Gastroesophageal sphincter (tissue), 4 donors: ENCODE data around the gene LBHD1. TPM values are rescaled to one million over a fixed set of nuclear protein-coding genes. Genes with fewer than 3 reads are reported as not detected.

Experiments used
- ATAC-seq: fragments of 150-250 bp; one replicate; pipeline ENCODE4 v1.9.1; 2016; ENCODE audit warnings: mild to moderate bottlenecking, moderate library complexity
- H3K27ac ChIP-seq, 4 donors: fragments of 200-600 bp; sonication (generic) in 3 of 4; 1 replicate in 3 of 4; 2 replicates in 1 of 4; pipeline ENCODE4 v1.5.1; 2016 to 2019
- H3K27me3 ChIP-seq: fragments of 200-600 bp; sonication (generic); one replicate; pipeline ENCODE4 v1.5.1; 2019
- H3K36me3 ChIP-seq, 2 donors: fragments of 200-600 bp; sonication (generic); one replicate each; pipeline ENCODE4 v1.5.1; 2019; ENCODE audit warnings: control low read depth in 1 of 2
- H3K4me1 ChIP-seq, 3 donors: fragments of 200-600 bp; sonication (generic); 1 replicate in 2 of 3; 2 replicates in 1 of 3; pipeline ENCODE4 v1.5.1; 2016 to 2019; ENCODE audit warnings: control low read depth in 2 of 3
- H3K4me3 ChIP-seq, 2 donors: fragments of 200-600 bp; sonication (generic); one replicate each; pipeline ENCODE4 v1.5.1; 2019; ENCODE audit warnings: mild to moderate bottlenecking in 1 of 2, moderate library complexity in 1 of 2
- H3K9me3 ChIP-seq, 3 donors: fragments of 200-600 bp; sonication (generic); one replicate each; pipeline ENCODE4 v1.5.1; 2017 to 2019; ENCODE audit warnings: control low read depth in 2 of 3
- EP300 ChIP-seq: sonication (generic); formaldehyde crosslinking; IDR thresholded peaks from one replicate; pipeline ENCODE4 v1.6.1; 2017; ENCODE audit warnings: antibody characterized with exemption, mild to moderate bottlenecking
- POLR2A ChIP-seq, 2 donors: fragments of 450-650 bp; IDR thresholded peaks; one replicate each; pipeline ENCODE4 v1.6.1; 2017; ENCODE audit warnings: antibody characterized with exemption in 2 of 2, mild to moderate bottlenecking in 2 of 2, moderate library complexity in 1 of 2
- POLR2AphosphoS5 ChIP-seq: sonication (generic); formaldehyde crosslinking; IDR thresholded peaks from one replicate; pipeline ENCODE4 v1.6.1; 2017; ENCODE audit warnings: antibody characterized with exemption
- WGBS, 2 donors: methylation state at CpG; one replicate each; pipeline ENCODE4 v1.1.5; 2018; ENCODE audit warnings: low coverage in 1 of 2; 5-methylcytosine and 5-hydroxymethylcytosine counted together
- total RNA-seq, 4 donors: library from RNA; depleted of rRNA; stranded (reverse); fragments of >200 nt; gene quantifications; one replicate each; pipeline ENCODE4 v1.1.0, GENCODE V29; 2016
- TF ChIP-seq, protein P1 (sequence below), 4 experiments: fragments of 200-600 bp in 2 of 4; fragments of 450-650 bp in 2 of 4; sonication (generic) in 1 of 4; IDR thresholded peaks; one replicate each; pipeline ENCODE4 v1.5.1; 2017 to 2019; ENCODE audit warnings: antibody characterized with exemption in 4 of 4, mild to moderate bottlenecking in 2 of 4, moderate library complexity in 2 of 4

LBHD1 gene
- total RNA-seq, 4 donors from 2014 or later, result 1.2 to 3.9 (median 2.2) TPM

DNA sequence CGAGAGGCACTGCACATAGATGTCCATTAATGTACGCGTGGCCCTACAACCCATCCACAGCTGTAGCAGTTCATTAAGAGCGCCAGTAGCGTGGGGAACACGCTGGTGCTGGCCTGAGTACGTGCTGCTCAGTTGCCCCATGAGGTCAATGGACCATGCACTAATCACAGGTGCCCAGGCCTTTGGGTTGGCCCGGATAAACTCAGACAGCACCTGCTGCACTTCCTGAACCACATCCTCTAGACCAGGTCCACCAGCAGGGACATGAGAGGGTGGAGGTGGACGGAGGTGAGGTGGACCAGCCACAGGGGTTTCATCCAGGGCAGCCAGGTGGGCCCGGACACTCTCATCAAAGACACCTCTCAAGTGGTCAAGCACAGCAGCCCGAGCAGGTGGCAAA is 22.6 kb downstream of the LBHD1 start:
- WGBS, 2 donors, result 81 to 87% methylated on average over 5 to 6 of the region's 11 CpGs
- Histone ChIP-seq H3K36me3 (peaks cover 0 to 29% of the 10 kb centered on the region in 2 donors), H3K9me3 (no peaks in the 10 kb centered on the region), H3K27me3 (no peaks in the 10 kb centered on the region), H3K4me1 (peaks cover 2 to 52% (median 27%) of the 10 kb centered on the region in 3 donors), H3K27ac (no peak overlapping the region), H3K4me3 (no peak overlapping the region)
- ATAC-seq, result no peak
- TF ChIP-seq POLR2AphosphoS5, result no peak

DNA sequence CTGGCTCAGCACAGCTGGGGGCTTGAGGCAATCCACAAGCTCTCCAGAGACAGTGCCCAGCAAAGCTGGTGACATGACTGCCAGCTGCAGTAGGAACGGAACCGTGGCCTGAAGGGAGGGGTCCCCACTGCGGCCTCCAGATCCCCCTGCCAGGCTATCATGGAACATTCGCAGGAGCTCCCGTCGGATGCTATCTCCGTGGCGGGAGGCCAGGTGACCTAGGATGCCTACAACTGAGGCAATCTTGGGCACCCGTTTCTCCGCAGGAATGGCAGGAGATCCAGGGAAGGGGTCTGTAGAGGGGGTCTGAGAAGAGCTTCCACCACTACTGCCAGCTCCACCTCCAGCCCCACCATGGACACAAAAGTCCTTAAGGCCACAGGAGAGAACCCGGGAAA is 23.1 kb downstream of the LBHD1 start:
- peaks cover 0 to 34% of the 10 kb centered on the region in 2 donors for H3K36me3 ChIP-seq
- no peaks in the 10 kb centered on the region for H3K27me3 ChIP-seq
- TF ChIP-seq, protein P1, sequence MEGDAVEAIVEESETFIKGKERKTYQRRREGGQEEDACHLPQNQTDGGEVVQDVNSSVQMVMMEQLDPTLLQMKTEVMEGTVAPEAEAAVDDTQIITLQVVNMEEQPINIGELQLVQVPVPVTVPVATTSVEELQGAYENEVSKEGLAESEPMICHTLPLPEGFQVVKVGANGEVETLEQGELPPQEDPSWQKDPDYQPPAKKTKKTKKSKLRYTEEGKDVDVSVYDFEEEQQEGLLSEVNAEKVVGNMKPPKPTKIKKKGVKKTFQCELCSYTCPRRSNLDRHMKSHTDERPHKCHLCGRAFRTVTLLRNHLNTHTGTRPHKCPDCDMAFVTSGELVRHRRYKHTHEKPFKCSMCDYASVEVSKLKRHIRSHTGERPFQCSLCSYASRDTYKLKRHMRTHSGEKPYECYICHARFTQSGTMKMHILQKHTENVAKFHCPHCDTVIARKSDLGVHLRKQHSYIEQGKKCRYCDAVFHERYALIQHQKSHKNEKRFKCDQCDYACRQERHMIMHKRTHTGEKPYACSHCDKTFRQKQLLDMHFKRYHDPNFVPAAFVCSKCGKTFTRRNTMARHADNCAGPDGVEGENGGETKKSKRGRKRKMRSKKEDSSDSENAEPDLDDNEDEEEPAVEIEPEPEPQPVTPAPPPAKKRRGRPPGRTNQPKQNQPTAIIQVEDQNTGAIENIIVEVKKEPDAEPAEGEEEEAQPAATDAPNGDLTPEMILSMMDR (IDR thresholded peaks at IDR 0.05), result no peak
- no peak for TF ChIP-seq EP300
- no peak for TF ChIP-seq POLR2AphosphoS5
- TF ChIP-seq POLR2A (IDR thresholded peaks at IDR 0.05), result no peak
- H3K9me3 ChIP-seq, result no peaks in the 10 kb centered on the region
- 80 to 100% methylated on average over 1 of the region's 11 CpGs for WGBS, 2 donors
- no peak for ATAC-seq
- no peak overlapping the region for H3K27ac ChIP-seq
- H3K4me1 ChIP-seq, result peaks cover 2 to 58% (median 27%) of the 10 kb centered on the region in 3 donors
- no peak overlapping the region for H3K4me3 ChIP-seq

DNA sequence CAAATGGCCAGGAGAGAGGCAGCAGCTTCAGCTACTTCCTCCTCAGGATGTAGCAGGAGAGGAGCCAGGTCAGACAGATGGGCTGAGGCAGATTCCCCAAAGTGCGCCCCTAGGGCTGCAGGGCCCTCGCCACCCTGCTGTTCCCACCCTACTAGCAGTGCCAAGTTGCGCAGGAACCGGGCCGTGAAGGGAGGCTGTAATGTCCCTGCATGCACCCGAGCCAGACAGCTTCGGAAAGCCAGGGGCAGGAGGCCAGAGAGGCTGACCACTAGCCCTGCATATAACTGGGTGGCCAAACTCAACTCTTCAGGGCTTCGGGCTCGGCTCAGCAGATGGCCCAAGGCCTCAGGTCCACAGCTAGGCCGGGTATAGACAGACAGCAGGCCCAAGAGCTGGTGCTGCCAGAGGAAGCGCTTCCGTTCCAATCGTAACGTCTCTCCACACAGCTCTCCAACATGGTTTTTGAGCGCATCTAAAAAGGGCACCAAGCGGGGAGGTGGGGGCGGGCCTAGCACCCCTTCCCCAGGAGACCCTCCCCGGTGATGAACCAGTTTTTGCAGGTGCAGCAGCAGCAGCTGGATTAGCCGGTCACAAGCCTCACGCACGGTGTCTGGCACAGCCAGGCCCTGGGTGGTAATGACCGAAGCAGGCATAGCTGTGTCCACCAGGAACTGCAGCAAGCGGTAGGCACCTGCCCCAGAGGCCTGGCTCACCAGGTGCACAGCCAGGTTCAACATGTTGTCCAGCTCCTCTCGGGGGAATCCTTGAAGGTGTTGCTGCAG is 23.7 kb downstream of the LBHD1 start:
- Histone ChIP-seq H3K27ac (no peak overlapping the region), H3K4me1 (peaks cover 2 to 60% (median 27%) of the 10 kb centered on the region in 3 donors), H3K27me3 (no peaks in the 10 kb centered on the region), H3K9me3 (no peaks in the 10 kb centered on the region), H3K4me3 (no peak overlapping the region), H3K36me3 (peaks cover 0 to 40% of the 10 kb centered on the region in 2 donors)
- no peak for ATAC-seq
- 80 to 86% methylated on average over 2 to 4 of the region's 24 CpGs for whole genome bisulfite sequencing, 2 donors
- TF ChIP-seq POLR2AphosphoS5 (no peak), EP300 (no peak), POLR2A (IDR thresholded peaks at IDR 0.05) (no peak)
- TF ChIP-seq, protein P1 (IDR thresholded peaks at IDR 0.05), result no peak

DNA sequence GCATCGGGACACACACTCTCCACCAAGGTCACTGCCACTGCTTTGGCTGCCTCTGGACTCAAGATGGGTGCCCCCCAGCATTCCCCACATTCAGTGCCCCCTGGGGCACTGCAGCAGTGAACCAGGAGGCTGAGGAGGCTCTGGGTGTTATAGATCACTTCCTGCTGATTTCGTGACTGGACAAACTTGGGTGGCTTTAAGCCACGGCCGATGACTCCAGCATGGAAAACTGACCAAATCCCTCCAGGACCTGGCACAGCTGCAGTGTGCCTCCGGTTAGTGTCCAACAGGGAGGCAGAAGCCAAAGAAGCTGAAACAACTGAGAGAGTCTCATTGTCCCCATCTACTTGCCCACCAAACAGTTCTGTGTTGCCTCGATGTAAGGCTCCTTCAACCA is 24.5 kb downstream of the LBHD1 start:
- TF ChIP-seq, protein P1 (IDR thresholded peaks at IDR 0.05), result no peak
- TF ChIP-seq POLR2A (IDR thresholded peaks at IDR 0.05) (no peak), EP300 (no peak), POLR2AphosphoS5 (no peak)
- H3K4me3 ChIP-seq, result no peak overlapping the region

DNA sequence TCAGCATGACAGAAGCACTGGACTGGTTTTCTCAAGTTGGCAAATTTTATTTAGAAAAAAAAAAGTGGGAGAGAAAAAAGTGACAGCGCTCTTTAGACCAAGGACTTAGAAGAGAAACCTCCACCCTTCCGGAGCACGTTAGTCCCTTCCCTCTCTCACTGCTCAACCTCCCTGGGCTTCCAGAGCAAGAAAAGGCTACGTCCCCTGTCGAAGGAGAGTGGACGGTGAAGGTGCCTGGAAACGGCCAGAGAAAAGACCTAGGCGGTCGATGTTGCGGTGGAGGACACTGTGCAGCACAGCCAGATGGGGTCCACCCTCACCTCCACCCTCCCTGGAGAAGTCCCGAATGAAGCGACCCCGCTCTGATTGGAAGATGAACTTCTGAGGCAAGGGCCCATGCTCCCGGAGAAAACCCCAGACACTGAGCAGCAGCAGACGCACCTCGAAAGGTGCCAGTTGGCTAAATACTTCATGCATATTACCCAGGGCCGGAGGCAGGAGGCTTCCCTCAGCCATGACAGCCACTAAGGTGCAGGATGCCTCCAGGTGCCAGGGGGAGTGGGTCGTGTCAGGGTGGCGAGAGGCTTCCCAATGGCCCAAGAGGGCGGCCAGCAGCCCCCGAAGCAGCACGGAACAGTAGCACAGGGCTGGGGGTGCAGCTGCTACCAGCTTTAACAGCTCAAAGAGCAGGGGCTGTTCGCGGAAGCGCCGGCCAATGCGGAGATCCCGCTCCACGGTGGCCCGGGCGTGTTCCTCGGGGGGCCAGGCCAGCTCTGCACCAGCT is 25.1 kb downstream of the LBHD1 start:
- Histone ChIP-seq H3K27ac (peak overlapping the region in 3 of 4 donors; percentile 94 to 97 (median 94)), H3K36me3 (peaks cover 0 to 53% of the 10 kb centered on the region in 2 donors), H3K27me3 (no peaks in the 10 kb centered on the region), H3K4me1 (peaks cover 2 to 52% (median 21%) of the 10 kb centered on the region in 3 donors), H3K4me3 (peak overlapping the region in 1 of 2 donors; percentile 96), H3K9me3 (no peaks in the 10 kb centered on the region)
- 0% methylated on average over 3 of the region's 32 CpGs; no CpG with 5 or more reads in 1 of the 2 donors for whole genome bisulfite sequencing, 2 donors
- no peak for ATAC-seq
- TF ChIP-seq, protein P1 (IDR thresholded peaks at IDR 0.05), result no peak

More for the DNA sequence above, 24.5 kb downstream of the LBHD1 start:
- no peak for ATAC-seq
- Histone ChIP-seq H3K36me3 (peaks cover 0 to 48% of the 10 kb centered on the region in 2 donors), H3K27ac (peak overlapping the region in 1 of 4 donors; percentile 97), H3K27me3 (no peaks in the 10 kb centered on the region), H3K9me3 (no peaks in the 10 kb centered on the region), H3K4me1 (peaks cover 2 to 58% (median 27%) of the 10 kb centered on the region in 3 donors)
- no CpG with 5 or more reads among the region's 6 CpGs for WGBS, 2 donors
